ENCODE results near the gene PHPT1.

DNA sequence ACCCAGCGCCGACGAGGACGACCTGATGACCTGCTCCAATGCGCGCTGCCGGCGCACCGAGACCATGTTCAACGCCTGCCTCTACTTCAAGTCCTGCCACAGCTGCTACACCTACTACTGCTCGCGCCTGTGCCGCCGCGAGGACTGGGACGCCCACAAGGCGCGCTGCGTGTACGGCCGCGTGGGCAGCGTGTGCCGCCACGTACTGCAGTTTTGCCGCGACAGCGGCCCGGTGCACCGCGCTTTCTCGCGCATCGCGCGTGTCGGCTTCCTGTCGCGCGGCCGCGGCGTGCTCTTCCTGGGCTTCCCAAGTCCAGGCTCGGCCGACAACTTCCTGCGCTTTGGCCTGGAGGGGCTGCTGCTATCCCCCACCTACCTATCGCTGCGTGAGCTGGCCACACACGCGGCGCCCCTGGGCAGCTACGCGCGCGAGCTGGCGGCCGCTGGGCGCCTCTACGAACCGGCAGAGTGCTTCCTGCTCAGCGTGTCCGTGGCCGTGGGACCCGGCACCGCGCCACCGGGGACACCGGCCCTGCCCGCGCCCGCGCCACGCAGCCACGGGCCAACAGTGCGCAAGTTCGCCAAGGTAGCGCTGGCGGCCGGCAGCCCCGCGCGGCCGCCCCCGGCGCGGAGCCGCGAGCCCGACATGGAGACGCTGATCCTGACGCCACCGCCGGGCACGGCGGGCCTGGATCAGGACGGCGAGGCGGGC lies 2.7 kb upstream of the PHPT1 start:
- TF ChIP-seq POLR2A (IDR thresholded peaks at IDR 0.05) = no peak
- TF ChIP-seq, protein P1, sequence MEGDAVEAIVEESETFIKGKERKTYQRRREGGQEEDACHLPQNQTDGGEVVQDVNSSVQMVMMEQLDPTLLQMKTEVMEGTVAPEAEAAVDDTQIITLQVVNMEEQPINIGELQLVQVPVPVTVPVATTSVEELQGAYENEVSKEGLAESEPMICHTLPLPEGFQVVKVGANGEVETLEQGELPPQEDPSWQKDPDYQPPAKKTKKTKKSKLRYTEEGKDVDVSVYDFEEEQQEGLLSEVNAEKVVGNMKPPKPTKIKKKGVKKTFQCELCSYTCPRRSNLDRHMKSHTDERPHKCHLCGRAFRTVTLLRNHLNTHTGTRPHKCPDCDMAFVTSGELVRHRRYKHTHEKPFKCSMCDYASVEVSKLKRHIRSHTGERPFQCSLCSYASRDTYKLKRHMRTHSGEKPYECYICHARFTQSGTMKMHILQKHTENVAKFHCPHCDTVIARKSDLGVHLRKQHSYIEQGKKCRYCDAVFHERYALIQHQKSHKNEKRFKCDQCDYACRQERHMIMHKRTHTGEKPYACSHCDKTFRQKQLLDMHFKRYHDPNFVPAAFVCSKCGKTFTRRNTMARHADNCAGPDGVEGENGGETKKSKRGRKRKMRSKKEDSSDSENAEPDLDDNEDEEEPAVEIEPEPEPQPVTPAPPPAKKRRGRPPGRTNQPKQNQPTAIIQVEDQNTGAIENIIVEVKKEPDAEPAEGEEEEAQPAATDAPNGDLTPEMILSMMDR (IDR thresholded peaks at IDR 0.05) = no peak
- peak in 1 of 4 donors; percentile 35 for TF ChIP-seq POLR2AphosphoS5 (IDR thresholded peaks at IDR 0.05)

All from sigmoid colon (tissue), 4 donors.